WERI-Rb-1 (cell line): Measurements from ENCODE around the gene PGBD1.

Experiments used
- DNase-seq: peaks from one replicate; pipeline ENCODE4 v3.0.0-alpha.2; 2020
- H3K27ac ChIP-seq: fragments of 250-450 bp; sonication (Bioruptor Pico); 2 replicates; pipeline ENCODE4 v1.5.1; 2020; ENCODE audit warnings: mild to moderate bottlenecking, moderate library complexity
- H3K27me3 ChIP-seq: fragments of 250-450 bp; sonication (Bioruptor Pico); 2 replicates; pipeline ENCODE4 v1.5.1; 2021; ENCODE audit warnings: mild to moderate bottlenecking, low read depth, moderate library complexity; ENCODE audit not compliant: insufficient read depth, severe bottlenecking
- H3K36me3 ChIP-seq: fragments of 250-450 bp; sonication (Bioruptor Pico); 2 replicates; pipeline ENCODE4 v1.5.1; 2020; ENCODE audit warnings: mild to moderate bottlenecking, moderate library complexity
- H3K4me3 ChIP-seq: 2 replicates; pipeline ENCODE4 v1.5.1; 2011; ENCODE audit warnings: low read depth, mild to moderate bottlenecking, control low read depth, low read length
- H3K9me3 ChIP-seq: fragments of 250-450 bp; sonication (Bioruptor Pico); 2 replicates; pipeline ENCODE4 v1.5.1; 2021; ENCODE audit warnings: mild to moderate bottlenecking, moderate library complexity; ENCODE audit not compliant: severe bottlenecking
- CTCF ChIP-seq: IDR thresholded peaks from 2 replicates; pipeline ENCODE4 v1.5.1; 2011; ENCODE audit warnings: low read depth, mild to moderate bottlenecking, control low read depth, inconsistent platforms, low read length

PGBD1 gene

GRCh38 chr6:28326371-28326948, 45.1 kb downstream of the PGBD1 start:
- DNase-seq = no peak
- Histone ChIP-seq H3K9me3 (peaks cover 28% of the 10 kb centered on the region), H3K36me3 (peaks cover 25% of the 10 kb centered on the region), H3K27me3 (no peaks in the 10 kb centered on the region), H3K27ac (no peak overlapping the region), H3K4me3 (no peak overlapping the region)
- TF ChIP-seq CTCF = no peak

DNA sequence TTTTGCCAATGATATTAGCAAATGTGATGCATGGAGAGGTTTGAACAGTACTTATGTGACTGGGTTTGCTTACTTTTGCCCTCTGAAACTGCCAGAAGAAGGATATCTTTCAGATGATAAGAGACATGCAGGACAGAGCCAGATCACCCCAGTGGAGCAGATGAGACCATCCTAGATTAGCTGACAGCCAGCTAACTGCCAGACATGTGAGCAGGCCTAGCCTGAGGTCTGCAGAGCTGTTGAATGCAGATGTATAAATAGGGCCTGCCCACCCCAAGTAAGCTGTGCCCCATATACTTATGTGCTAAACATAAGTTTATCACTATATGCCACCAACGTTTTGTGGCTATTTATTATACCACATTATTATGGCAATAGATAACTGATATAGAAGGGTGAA, 48.7 kb downstream of the PGBD1 start:
- no peak for TF ChIP-seq CTCF
- peaks cover 25% of the 10 kb centered on the region for H3K36me3 ChIP-seq
- peaks cover 28% of the 10 kb centered on the region for H3K9me3 ChIP-seq
- no peak overlapping the region for H3K4me3 ChIP-seq
- no peak overlapping the region for H3K27ac ChIP-seq
- no peaks in the 10 kb centered on the region for H3K27me3 ChIP-seq
- no peak for DNase-seq

GRCh38 chr6:28333047-28333446, 51.7 kb downstream of the PGBD1 start:
- Histone ChIP-seq H3K27ac (no peak overlapping the region), H3K4me3 (no peak overlapping the region), H3K36me3 (peaks cover 5% of the 10 kb centered on the region; the same call in 1 of the 2 replicates), H3K27me3 (no peaks in the 10 kb centered on the region), H3K9me3 (peaks cover 5% of the 10 kb centered on the region)
- DNase-seq = no peak
- no peak for TF ChIP-seq CTCF

DNA sequence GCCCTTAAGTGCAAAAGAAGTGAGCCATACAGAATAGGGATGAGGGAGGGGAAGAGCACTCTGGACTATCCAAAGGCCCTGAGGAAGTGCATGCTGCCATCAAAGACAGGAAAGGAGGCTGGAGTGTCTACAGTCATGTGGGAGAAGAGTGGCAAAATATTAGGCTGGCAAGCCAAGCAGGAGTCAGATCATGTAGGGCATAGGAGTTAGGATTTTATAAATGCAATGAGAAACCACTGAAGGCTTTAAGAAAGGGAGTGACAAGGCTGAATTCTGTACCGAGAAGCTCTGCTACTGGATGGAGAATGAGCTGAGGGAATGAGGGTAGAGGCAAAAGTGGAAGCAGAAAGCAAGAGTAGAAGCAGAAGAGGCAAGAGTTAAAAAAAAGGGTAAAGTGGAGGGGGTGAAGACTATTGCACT, 52.2 kb downstream of the PGBD1 start:
- no peak for TF ChIP-seq CTCF
- DNase-seq = no peak
- H3K27ac ChIP-seq = no peak overlapping the region
- no peaks in the 10 kb centered on the region for H3K9me3 ChIP-seq
- peaks cover 5% of the 10 kb centered on the region; the same call in 1 of the 2 replicates for H3K36me3 ChIP-seq
- H3K27me3 ChIP-seq = no peaks in the 10 kb centered on the region
- H3K4me3 ChIP-seq = no peak overlapping the region

DNA sequence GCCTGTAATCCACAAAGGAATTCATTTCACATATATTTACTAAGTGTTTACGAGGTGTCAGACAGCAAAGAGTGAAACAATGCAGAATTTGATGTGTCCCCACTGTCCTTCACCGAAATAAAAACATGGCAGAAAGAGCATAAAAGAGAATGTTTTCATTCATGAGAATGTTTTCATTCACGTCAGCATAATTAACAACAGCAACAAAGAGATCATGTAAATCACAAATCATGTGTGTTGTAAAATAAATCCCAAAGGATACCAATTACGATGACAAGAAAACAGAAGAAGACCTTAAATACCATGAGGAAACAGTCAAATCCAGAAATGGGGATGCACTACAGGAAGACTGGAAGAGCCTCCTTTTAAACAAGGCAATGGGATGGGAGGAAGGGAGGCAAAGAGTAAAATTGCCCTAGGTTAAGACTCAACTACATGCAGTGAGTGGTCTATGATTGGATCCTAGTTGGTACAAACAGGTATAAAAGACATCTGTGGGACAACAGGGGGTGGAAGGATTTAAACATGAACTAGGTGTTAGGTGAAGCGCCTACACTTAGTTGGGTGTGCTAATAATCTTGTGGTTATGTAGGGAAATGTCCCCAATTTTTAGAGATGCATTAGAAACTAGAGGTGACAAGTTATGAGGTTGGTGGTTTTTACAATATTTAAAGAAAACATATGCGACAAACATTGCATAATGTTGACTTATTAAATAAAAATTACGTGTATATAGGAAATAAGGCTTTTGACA, 53.1 kb downstream of the PGBD1 start:
- Histone ChIP-seq H3K27ac (peak overlapping the region; percentile 99), H3K4me3 (no peak overlapping the region), H3K9me3 (no peaks in the 10 kb centered on the region), H3K36me3 (peaks cover 5% of the 10 kb centered on the region; the same call in 1 of the 2 replicates), H3K27me3 (no peaks in the 10 kb centered on the region)
- no peak for DNase-seq
- no peak for TF ChIP-seq CTCF
